GM21737 (cell line): ENCODE data around the gene MAP2K3.
A peak's percentile ranks its signal among the peaks of the same experiment; 100 is the strongest.

ENCODE experiments used
- ATAC-seq: cut with Tn5 transposase; IDR thresholded peaks from one replicate; pipeline ENCODE4 v1.9.1; 2021; ENCODE audit warnings: mild to moderate bottlenecking, moderate library complexity; ENCODE audit not compliant: unreplicated experiment

The MAP2K3 gene

GRCh38 chr17:21282231-21282630, 2.3 kb upstream of the MAP2K3 start:
- no peak for ATAC-seq

GRCh38 chr17:21282850-21283249, 1.7 kb upstream of the MAP2K3 start:
- ATAC-seq = no peak

GRCh38 chr17:21283482-21284318, 811 bp upstream of the MAP2K3 start:
- peak; percentile 5 for ATAC-seq

GRCh38 chr17:21285164-21286065, 904 bp downstream of the MAP2K3 start:
- ATAC-seq = no peak

- no peak for ATAC-seq
These were observed 1.7 kb downstream of the MAP2K3 start for GRCh38 chr17:21286066-21286770.

GRCh38 chr17:21286909-21287702, 2.6 kb downstream of the MAP2K3 start:
- no peak for ATAC-seq

GRCh38 chr17:21287703-21288449, 3.4 kb downstream of the MAP2K3 start:
- peak; percentile 38 for ATAC-seq

GRCh38 chr17:21288571-21289017, 4.1 kb downstream of the MAP2K3 start:
- ATAC-seq = peak; percentile 12

GRCh38 chr17:21289175-21289901, 4.8 kb downstream of the MAP2K3 start:
- no peak for ATAC-seq

- ATAC-seq = no peak
These were observed 5.5 kb downstream of the MAP2K3 start for GRCh38 chr17:21289902-21290571.

GRCh38 chr17:21291357-21291756, 6.8 kb downstream of the MAP2K3 start:
- ATAC-seq = no peak

- no peak for ATAC-seq
These were observed 7.4 kb downstream of the MAP2K3 start for GRCh38 chr17:21291862-21292261.

- no peak for ATAC-seq
These were observed 8.6 kb downstream of the MAP2K3 start for GRCh38 chr17:21292867-21293830.

- no peak for ATAC-seq
These were observed 9.3 kb downstream of the MAP2K3 start for GRCh38 chr17:21293831-21294210.

GRCh38 chr17:21294321-21295035, 10.0 kb downstream of the MAP2K3 start:
- ATAC-seq = no peak

- no peak for ATAC-seq
These were observed 10.8 kb downstream of the MAP2K3 start for GRCh38 chr17:21295036-21295952.
